Stimulated activated CD8-positive, alpha-beta memory T cell treated with anti-CD3 and anti-CD28 coated beads, Interleukin-4, amount 100 ng/mL, for 48 hours (primary cell): ENCODE data around the gene MTA3.
"Not testable (repeated sequence)": the region's sequence is repeated elsewhere in the genome, so short reads cannot be mapped to it uniquely, and the experiment has no call there.

Experiments
- DNase-seq: peaks from one replicate; pipeline ENCODE4 v3.0.0-alpha.2; 2020

MTA3 gene

DNA sequence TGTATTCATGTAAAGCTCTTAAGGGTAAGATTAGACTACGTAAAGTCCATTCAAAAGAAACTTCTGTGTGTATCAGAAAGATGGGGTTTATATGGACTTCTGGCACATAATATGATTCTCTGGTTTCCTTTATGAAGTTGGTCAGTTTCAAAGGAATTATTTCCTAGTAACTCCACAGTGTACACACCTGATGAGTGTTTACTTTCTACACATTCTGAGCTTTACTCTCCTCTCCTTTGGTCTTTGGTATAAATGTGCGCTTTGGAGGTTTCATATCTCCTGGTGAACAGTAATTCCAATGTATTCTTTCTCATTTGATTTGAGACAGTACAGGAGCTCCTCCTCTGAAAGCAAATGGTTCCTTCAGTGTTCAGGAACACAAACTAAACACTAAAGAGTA lies 107.4 kb downstream of the MTA3 start:
- no peak for DNase-seq

DNA sequence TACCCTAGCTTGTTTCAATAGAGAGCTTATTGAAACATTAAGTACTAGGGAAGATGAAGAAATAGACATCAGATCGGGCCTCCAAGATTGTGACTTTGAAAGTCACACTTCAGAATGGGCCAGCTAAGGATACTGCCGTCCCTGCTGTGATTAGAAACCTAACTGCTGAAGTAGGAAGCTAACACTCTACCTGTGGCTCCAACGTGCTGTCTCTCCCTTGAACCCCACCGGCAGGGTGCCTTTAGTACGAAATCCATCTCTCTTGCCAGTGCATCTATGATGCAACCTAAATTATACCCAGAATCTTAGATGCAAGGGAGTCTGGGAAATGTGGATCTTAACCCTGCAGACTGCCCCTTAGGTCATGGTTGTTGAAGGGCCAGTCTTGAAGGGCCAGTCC lies 116.9 kb downstream of the MTA3 start:
- DNase-seq = no peak

DNA sequence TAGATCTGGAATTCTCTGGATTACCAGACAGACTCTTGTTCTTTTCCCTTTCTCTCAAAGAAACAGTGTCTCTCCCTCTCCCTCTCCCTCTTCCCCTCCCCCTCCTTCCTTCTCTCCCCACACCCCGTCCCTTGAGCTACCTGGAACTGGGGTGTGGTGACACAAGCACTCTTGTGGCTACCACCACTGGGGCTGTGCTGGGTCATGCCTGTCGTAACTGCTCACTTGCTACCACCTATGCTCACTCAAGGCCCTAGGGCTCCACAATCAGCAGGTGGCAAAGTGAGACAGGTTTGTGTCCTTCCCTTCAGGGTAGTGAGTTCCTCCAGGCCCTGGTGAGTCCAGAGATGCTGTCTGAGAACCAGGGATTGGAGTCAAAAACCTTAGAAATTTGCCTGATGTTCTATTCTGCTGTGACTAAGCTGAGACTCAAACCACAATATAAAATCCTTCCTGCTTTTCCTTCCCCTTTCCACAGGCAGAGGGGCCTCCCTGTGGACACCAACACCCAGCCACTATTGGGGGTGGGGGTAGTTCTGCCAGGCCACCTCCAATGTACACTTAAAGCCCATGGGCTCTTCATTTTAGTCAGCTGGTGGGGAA lies 124.7 kb downstream of the MTA3 start:
- no peak for DNase-seq

DNA sequence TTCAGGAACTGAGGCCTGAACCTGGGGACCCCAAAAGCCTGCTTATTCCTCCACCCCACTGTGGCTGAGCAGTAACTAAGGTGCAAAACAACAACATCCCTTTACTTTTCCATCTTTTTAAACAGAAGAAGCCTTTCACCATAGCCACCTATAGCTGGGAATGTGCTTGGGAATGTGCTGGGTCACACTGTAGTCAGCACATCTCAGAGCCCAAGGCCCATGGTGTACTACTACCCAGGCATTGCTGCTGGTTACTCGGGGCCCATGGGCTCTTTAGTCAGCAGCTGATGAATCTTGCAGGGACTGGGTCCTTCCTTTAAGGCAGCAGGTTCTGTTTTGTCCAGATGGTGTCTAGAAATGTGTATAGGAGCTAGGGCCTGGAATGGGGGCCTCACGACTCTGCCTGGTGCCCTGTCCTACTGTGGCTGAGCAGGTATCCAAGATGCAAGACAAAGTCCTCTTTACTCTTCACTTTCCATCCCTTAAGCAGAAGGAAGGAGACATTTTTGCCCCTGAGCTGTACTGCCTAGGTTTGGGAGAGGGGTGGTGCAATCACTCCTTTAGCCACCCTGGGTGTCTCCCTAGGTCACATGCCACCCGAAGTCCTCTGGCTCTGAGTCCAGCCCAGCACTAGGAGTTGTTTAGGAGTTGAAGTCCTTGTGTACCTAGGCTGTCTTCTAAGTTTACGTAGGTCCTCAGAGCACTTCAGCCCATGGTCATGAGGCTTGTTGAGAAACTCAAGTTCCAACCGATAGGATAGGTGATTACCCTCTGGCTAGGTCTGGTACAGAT lies 125.5 kb downstream of the MTA3 start:
- no peak for DNase-seq

DNA sequence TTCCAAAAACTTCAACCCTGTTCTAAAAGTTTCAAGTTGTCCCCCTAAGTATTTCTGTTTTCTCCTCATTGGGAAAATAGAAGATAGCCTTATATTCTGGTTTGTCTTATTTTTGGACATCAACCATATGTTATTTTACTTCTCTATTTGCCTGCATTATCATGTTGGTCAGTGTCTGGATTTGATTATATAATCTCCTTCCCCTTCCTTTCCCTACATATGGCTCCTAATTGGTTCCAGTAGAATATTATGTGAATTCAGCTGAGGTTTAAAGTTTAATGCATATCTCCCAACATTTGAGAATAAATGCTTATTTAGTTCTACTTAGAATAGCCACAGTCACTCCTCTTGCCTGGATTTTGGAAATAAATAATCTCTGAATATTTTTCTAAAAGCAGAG lies 128.6 kb downstream of the MTA3 start:
- DNase-seq = no peak

DNA sequence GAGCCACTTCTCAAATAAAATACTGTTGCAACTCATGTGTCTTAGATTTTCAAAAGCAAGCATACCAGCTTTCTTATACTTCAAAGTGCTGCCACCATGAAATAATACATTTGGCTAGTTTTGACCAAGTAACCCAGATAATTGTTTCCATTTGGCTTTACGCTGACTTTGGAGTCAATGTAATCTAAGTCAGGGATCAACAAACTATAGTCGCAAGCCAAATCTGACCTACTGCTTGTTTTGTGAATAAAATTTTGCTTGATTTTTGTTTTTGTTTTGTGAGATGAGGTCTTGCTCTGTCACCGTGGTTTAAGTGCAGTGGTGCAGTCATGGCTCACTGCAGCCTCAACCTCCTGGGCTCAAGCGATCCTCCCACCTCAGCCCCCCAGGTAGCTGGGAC lies 130.5 kb downstream of the MTA3 start:
- DNase-seq = no peak

DNA sequence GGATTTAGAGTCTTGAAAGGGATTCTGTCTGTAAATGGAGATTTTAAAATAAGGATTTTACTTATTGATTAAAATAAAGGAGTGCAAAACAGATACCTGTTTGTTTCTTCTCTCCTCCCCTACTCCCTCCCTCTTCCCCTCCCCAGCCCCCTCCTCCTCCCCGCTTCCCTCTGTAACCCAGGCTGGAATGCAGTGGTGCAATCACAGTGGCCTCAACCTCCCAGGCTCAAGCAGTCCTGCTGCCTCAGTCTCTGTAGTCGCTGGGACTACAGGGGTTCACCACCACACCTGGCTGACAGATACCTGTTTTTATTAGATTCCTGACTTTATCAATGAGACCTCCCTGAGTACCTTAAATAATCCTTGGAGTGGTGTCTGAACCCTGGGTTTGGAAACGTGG lies 138.4 kb downstream of the MTA3 start:
- no peak for DNase-seq

DNA sequence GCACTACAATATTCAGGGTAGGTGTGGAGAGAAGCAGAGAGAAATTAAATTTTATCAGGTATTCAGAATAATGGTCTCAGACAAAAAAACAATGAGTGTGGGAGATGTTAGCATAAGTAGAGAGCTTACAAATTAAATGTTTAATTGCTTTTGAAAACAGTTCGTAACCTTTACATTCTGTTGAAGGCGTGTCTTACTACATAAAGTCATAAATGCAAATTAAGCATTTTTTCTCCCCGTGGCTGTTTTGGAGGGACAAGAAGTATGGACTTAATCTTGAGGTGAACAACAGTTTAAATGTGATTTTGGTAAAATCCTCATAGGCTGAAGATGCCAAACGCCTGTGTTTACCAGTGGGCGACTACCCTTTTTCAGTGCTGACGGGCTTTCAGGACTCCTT lies 139.7 kb downstream of the MTA3 start:
- no peak for DNase-seq

DNA sequence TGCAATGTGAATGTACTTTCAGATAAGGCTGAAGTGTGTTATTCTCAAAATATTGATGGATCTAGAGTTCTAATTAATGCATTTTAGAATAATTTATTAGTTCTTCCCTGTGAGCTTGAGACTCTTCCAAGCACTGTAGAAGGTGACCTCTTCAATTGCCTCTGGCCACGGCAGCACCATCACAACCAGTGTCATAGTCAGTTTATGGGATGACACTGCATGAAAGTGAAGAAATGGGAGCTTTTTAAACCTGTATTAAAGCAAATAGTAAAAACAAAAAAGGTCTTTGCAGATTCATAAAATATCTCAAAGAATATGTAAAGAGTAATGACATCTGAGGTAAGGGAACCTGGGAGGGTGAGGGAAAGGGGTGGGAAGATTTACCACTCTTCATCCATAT lies 143.5 kb downstream of the MTA3 start:
- no peak for DNase-seq

DNA sequence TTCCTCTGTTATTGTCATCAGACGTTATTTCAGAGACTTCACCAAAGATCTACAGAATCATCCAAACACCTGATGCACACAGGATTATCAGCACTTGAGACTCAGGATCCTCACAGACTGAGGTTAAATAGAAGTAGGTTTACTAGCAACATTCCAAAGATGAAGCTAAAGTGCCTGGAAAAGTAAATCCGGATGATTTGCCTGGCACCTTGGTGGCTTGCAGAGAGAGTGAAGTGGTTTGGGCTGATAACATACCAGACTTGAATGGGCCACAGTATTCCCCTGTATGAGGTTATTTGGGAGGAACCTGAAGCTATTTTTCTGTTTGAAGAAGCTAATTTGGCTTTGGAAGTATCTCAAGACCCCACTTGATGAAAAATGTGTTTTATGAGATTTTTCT lies 144.5 kb downstream of the MTA3 start:
- no peak for DNase-seq

DNA sequence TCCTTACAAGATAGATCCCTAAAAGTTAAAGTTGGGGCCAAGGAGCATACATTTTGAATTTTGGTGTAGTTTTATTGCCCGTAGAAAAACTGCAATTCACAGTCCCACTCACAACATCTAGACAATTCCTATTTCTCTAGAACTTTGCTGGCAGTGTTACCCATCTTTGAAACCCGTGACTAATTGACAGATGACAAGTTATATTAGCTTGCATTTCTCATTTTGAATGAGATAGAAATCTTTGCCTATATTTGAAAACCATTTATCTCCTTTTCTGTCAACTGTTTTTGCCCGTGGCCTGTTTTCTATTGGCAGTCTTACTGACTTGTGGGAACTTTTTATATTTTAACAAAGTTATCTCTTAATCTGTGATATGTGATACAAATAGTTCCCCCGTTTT lies 145.5 kb downstream of the MTA3 start:
- DNase-seq = no peak

DNA sequence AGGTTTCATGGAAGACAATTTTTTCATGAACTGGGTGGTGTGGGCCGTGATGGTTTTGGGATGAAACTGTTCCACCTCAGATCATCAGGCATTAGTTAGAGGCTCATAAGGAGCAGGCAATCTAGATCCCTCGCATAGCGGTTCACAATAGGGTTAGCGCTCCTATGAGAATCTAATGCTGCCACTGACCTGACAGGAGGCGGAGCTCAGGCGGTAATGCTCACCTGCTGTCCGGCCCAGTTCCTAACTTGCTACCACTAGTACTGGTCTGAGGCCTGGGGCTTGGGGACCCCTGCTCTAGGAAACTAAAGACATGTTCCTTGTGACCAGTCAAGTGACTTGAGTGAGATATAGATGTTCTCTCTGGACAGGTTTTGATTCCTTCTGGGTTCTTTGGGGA lies 146.3 kb downstream of the MTA3 start:
- DNase-seq = no peak

DNA sequence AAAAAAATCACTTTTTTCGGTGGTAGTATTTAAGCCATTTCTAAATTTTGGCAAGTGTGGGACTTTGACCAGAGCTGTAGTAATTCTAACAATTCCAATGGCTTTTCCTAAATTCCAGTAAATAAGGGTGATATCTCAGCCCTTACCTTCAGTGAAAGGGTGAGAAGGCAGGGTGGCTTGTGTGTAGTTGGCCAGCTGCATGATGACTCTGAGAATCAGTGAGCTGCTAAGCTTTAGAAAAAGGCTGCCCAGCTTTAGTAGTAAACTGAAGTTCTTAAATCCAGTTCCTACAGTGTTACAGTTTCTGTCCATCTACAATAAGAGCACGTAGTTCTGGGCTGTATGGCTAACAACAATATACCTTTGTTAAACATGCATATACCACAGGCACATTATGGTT lies 153.5 kb downstream of the MTA3 start:
- DNase-seq = no peak

DNA sequence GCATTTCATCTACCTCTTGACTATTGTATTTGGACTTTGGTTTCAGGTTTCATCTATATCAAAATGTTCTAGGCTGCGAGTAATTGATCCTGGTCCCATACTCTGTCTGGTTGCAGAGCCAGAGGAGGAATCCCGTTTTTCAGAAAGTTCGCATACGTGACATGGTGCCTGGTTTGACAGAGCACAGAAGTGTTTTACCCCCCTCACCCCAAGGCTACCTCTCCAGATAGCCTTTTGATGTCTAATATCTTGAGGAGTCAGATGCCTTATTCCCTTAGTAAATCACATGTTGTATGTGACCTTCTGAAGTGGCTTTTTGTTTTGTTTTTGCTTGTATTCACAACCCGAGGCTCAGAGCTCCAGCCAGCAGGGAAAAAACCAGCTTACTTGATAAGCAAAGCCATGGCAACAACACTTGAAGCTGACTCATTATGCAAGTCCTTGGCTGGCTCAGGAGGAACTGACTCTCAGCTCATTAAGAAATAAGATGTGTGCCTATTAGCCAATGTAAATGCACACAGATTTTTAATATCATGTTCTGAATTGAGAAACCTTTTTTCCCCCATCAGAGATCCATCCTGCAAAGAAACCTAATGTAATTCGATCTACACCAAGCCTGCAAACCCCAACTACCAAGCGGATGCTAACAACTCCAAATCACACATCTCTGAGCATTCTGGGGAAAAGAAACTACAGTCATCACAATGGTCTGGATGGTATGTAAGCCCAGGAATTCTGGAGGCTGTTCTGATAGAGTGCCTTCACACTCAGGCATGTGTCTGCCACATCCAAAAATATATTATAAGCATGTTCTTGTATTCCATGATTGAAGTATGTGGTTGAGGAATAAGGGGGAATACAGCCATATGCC lies 154.1 kb downstream of the MTA3 start:
- DNase-seq = peak; percentile 32

DNA sequence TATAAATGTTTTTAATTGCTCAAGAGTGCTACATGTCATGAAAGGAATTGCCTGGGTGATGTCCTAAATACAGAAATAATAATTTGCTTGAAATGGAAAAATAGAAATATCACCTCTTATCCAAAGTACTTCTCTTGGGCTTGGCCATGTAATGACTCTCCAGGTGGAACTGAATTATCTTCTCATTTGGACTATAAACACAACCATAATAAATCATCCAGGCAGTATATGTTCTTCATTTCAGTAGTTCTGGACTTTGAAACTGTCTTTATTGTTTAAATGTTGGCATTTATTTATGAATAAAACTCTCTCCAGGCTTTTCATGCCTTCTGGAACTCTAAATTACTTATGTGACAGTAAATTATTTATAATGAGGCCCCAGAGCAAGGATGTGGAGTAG lies 155.0 kb downstream of the MTA3 start:
- DNase-seq = no peak

DNA sequence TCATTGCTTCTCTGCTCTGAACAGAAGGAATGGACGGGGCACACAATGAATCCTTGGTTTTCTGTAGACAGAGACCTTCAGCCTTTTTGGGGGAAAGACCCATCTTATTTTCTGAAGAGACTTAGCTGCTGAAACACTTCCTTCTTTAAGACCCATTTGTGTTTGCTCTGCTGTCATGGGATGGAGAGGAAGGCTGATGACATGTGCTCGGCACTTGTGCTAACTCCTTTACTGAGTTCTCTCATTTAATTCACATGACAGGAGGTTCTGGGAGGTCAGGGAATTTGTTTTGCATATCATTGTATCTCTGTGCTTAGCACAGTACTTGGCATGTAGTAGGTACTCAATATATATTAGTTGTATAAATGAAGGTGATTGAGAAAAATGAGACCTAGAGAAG lies 156.5 kb downstream of the MTA3 start:
- DNase-seq = no peak

DNA sequence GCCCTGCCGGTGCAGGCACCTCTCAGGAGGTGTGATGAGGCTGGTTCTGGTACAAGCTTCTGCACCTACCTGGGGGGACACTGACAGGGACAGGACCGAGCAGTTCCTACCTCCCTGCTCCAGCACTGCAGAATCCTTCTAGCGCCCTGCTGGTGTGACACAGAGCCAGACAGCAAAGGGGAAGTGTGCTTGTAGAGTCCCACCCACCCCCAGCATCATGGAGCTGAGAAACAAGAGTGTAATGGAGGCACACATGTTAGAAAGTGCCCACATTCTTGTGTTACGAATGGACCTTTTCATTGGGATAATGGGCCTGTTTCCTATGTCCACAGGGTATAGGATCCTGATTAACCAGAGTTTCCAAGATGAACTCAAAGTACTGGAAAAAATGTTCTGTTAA lies 157.2 kb downstream of the MTA3 start:
- no peak for DNase-seq

DNA sequence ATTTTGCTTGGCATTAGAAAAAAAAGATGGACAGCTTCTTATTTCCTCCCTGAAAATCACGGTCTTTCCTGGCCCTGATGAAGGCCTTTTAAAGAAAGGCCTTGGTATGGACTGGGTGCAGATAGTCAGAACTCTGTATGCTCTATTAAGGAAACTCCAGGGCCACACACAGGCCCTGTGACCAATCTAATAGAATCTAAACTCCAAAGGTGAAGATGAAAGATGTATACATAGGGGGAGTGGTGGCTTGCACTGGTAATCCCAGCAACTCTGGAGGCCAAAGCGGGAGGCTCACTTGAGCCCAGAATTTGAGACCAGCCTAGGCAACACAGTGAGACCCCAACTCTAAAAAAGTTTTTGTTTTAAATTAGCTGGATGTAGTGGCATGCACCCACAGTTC lies 158.2 kb downstream of the MTA3 start:
- DNase-seq = no peak

DNA sequence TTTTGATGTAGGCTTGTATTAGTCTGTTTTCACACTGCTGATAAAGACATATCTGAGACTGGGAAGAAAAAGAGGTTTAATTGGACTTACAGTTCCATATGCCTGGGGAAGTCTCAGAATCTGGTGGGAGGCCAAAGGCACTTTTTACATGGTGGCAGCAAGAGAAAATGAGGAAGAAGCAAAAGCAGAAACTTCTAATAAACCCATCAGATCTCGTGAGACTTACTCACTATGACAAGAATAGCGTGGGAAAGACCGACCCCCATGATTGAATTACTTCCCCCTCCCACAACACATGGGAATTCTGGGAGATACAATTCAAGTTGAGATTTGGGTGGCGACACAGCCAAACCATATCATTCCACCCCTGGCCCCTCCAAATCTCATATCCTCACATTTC lies 162.9 kb downstream of the MTA3 start:
- DNase-seq = not testable (repeated sequence)

DNA sequence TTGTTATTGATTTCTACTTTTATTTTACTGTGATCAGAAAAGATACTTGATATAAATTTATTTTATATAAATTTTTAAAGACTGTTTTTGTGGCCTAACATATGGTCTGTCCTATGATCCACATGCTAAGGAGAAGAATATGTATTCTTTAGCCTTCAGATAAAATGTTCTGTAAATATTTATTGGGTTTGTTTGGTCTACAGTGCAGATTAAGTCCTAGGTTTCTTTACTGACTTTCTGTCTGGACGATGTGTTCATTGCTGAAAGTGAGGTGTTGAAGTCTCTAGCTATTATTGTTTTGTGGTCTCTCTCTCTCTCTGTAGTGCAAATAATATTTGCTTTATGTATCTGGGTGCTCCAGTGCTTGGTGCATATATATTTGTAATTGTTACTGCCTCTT lies 165.4 kb downstream of the MTA3 start:
- no peak for DNase-seq

DNA sequence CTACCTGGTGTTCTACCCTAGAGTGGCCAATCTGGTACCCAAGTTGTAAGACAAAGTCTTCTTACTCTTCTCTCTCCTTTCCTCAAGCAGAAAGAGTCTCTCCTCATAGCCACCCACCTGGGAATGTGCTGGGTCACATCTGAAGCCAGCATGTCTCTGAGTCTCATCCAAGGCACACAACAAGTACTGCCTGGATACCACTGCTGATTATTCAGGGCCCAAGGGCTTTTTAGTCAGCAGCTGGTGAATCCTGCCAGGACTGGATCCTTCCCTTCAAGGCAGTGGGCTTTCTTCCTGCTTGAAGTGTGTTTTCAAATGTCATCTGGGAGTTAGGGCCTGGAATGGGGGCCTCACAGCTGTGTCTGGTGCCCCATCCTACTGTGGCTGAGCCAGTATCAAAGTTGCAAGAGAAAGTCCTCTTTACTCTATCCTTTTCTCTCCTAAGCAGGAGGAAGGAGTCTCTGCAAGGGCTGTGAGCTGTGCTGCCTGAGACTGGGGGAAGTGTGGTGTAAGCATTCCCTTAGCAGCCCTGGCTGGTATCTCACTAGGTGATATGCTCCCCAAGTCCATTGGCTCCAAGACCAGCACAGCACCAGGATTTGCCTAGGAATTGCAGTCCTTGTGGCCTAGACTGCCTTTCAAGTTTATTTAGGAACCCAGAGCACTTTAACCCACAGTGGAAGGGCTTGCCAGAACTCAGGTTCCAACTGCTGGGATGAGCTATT lies 168.3 kb downstream of the MTA3 start:
- DNase-seq = no peak

DNA sequence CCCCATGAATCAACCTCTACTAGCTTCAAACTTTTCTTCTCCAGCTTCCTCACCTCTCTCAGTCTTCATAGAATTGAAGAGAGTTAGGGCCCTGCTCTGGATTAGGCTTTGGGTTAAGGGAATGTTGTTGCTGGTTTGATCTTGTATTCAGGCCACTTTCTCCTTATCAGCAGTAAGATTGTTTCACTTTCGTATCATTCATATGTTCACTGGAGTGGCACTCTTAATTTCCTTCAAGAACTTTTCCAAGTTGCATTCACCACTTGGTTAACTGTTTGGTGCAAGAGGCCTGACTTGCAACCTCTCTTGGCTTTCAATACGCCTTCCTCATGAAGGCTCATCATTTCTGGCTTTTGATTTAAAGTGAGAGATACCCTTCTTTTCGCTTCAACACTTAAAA lies 172.7 kb downstream of the MTA3 start:
- no peak for DNase-seq
